Measurements from ENCODE around the gene RFLNA. TPM values are rescaled to one million over a fixed set of nuclear protein-coding genes. Genes with fewer than 3 reads are reported as not detected.

Gene RFLNA
- polyA plus RNA-seq, 1 donor (not counting 4 experiments of a cell fraction or from before 2014, with no cell fraction given): 1.1 TPM

GRCh38 chr12:124307556-124307825, 12.6 kb downstream of the RFLNA start:
- no peak overlapping the region for H2AFZ ChIP-seq (ENCODE audit: control insufficient read depth, low read length)
- H3K27me3 ChIP-seq (ENCODE audit: control insufficient read depth, extremely low read depth, insufficient read depth, low read length): peaks cover 5% of the 10 kb centered on the region
- H3K9ac ChIP-seq (ENCODE audit: control insufficient read depth, extremely low read depth, insufficient read depth, low read length): no peak overlapping the region
- no peak overlapping the region for H3K27ac ChIP-seq (ENCODE audit: control insufficient read depth, insufficient read depth, low read length)
- TF ChIP-seq CTCF (optimal IDR thresholded peaks at IDR 0.05 in 1 of 3, IDR thresholded peaks at IDR 0.05 in 1 of 3, conservative IDR thresholded peaks at IDR 0.05 in 1 of 3; ENCODE audit: extremely low read depth in 1 of 3, insufficient read depth in 2 of 3, low read length in 3 of 3) (no peak), EZH2 (IDR thresholded peaks at IDR 0.05; ENCODE audit: low read length) (no peak)
- H3K4me3 ChIP-seq (ENCODE audit: control insufficient read depth in 2 of 3, extremely low read depth in 1 of 3, insufficient read depth in 2 of 3, low read depth in 1 of 3, low read length in 3 of 3): no peak overlapping the region
- dilution Hi-C loops (cut with MboI; ENCODE audit: extremely low pct_ligation_motif_present, low sequenced_read_pairs): no loop called here
- no peak for FAIRE-seq
- H3K4me1 ChIP-seq (ENCODE audit: control insufficient read depth, extremely low read depth, insufficient read depth, low read length): no peaks in the 10 kb centered on the region
- no peaks in the 10 kb centered on the region for H3K9me1 ChIP-seq (ENCODE audit: control insufficient read depth, extremely low read depth, insufficient read depth, low read length)
- no peaks in the 10 kb centered on the region for H3K9me3 ChIP-seq (ENCODE audit: control insufficient read depth, low read depth, low read length)
- no peak overlapping the region for H3K4me2 ChIP-seq (ENCODE audit: control insufficient read depth, extremely low read depth, insufficient read depth, low read depth, low read length)
- no peaks in the 10 kb centered on the region for H3K36me3 ChIP-seq (ENCODE audit: control insufficient read depth in 2 of 2, extremely low read depth in 1 of 2, insufficient read depth in 2 of 2, low read length in 2 of 2)
- H3K79me2 ChIP-seq (ENCODE audit: control insufficient read depth, insufficient read depth, low read length): no peaks in the 10 kb centered on the region
- no peak for DNase-seq (ENCODE audit: low read depth, low spot score)
- H4K20me1 ChIP-seq (ENCODE audit: control insufficient read depth, extremely low read depth, insufficient read depth, low read length): no peaks in the 10 kb centered on the region

- peaks cover 5% of the 10 kb centered on the region for H3K27me3 ChIP-seq (ENCODE audit: control insufficient read depth, extremely low read depth, insufficient read depth, low read length)
- no peaks in the 10 kb centered on the region for H3K79me2 ChIP-seq (ENCODE audit: control insufficient read depth, insufficient read depth, low read length)
- H3K4me2 ChIP-seq (ENCODE audit: control insufficient read depth, extremely low read depth, insufficient read depth, low read depth, low read length): no peak overlapping the region
- H4K20me1 ChIP-seq (ENCODE audit: control insufficient read depth, extremely low read depth, insufficient read depth, low read length): no peaks in the 10 kb centered on the region
- no peak overlapping the region for H3K4me3 ChIP-seq (ENCODE audit: control insufficient read depth in 2 of 3, extremely low read depth in 1 of 3, insufficient read depth in 2 of 3, low read depth in 1 of 3, low read length in 3 of 3)
- FAIRE-seq: no peak
- no peaks in the 10 kb centered on the region for H3K4me1 ChIP-seq (ENCODE audit: control insufficient read depth, extremely low read depth, insufficient read depth, low read length)
- H3K36me3 ChIP-seq (ENCODE audit: control insufficient read depth in 2 of 2, extremely low read depth in 1 of 2, insufficient read depth in 2 of 2, low read length in 2 of 2): no peaks in the 10 kb centered on the region
- no peak for DNase-seq (ENCODE audit: low read depth, low spot score)
- no peak overlapping the region for H3K27ac ChIP-seq (ENCODE audit: control insufficient read depth, insufficient read depth, low read length)
- no peaks in the 10 kb centered on the region for H3K9me1 ChIP-seq (ENCODE audit: control insufficient read depth, extremely low read depth, insufficient read depth, low read length)
- no peaks in the 10 kb centered on the region for H3K9me3 ChIP-seq (ENCODE audit: control insufficient read depth, low read depth, low read length)
- no peak overlapping the region for H3K9ac ChIP-seq (ENCODE audit: control insufficient read depth, extremely low read depth, insufficient read depth, low read length)
- TF ChIP-seq CTCF (optimal IDR thresholded peaks at IDR 0.05 in 1 of 3, IDR thresholded peaks at IDR 0.05 in 1 of 3, conservative IDR thresholded peaks at IDR 0.05 in 1 of 3; ENCODE audit: extremely low read depth in 1 of 3, insufficient read depth in 2 of 3, low read length in 3 of 3) (no peak), EZH2 (IDR thresholded peaks at IDR 0.05; ENCODE audit: low read length) (no peak)
- H2AFZ ChIP-seq (ENCODE audit: control insufficient read depth, low read length): no peak overlapping the region
- dilution Hi-C loops (cut with MboI; ENCODE audit: extremely low pct_ligation_motif_present, low sequenced_read_pairs): no loop called here
Measured at GRCh38 chr12:124308741-124309140, 13.8 kb downstream of the RFLNA start.
